Retinal pigment epithelial cell (primary cell): ENCODE measurements around the gene SH3RF3.

ENCODE experiments used
- DNase-seq: peaks from one replicate; pipeline ENCODE4 v3.0.0-alpha.2; 2010; ENCODE audit warnings: low read depth
- H3K4me3 ChIP-seq: 2 replicates; pipeline ENCODE4 v1.5.1; 2011; ENCODE audit warnings: mild to moderate bottlenecking, low read length, control low read depth, moderate library complexity
- CTCF ChIP-seq: conservative IDR thresholded peaks from 2 replicates; pipeline ENCODE4 v1.5.1; 2011; ENCODE audit warnings: low read depth, low read length, control low read depth, inconsistent platforms

SH3RF3 gene

GRCh38 chr2:109255654-109256053 is 126.6 kb downstream of the SH3RF3 start:
- no peak overlapping the region for H3K4me3 ChIP-seq
- no peak for DNase-seq
- TF ChIP-seq CTCF, result no peak

GRCh38 chr2:109256111-109256510 is 127.1 kb downstream of the SH3RF3 start:
- no peak for DNase-seq
- H3K4me3 ChIP-seq, result no peak overlapping the region
- TF ChIP-seq CTCF, result no peak

- no peak for DNase-seq
- no peak for TF ChIP-seq CTCF
- H3K4me3 ChIP-seq, result no peak overlapping the region
Observed at GRCh38 chr2:109256921-109257320, 127.9 kb downstream of the SH3RF3 start.

GRCh38 chr2:109257653-109258052 is 128.6 kb downstream of the SH3RF3 start:
- no peak for DNase-seq

GRCh38 chr2:109258376-109258775 is 129.4 kb downstream of the SH3RF3 start:
- no peak overlapping the region for H3K4me3 ChIP-seq
- DNase-seq, result no peak
- TF ChIP-seq CTCF, result no peak

More at GRCh38 chr2:109257653-109258052, 128.6 kb downstream of the SH3RF3 start:
- H3K4me3 ChIP-seq, result no peak overlapping the region
- TF ChIP-seq CTCF, result no peak

GRCh38 chr2:109258905-109259540 is 130.0 kb downstream of the SH3RF3 start:
- H3K4me3 ChIP-seq, result no peak overlapping the region
- no peak for TF ChIP-seq CTCF
- no peak for DNase-seq

GRCh38 chr2:109259671-109260070 is 130.7 kb downstream of the SH3RF3 start:
- no peak for DNase-seq
- TF ChIP-seq CTCF, result no peak
- H3K4me3 ChIP-seq, result no peak overlapping the region
